NCI-H187 (cell line): ENCODE results near the gene ROBO3.

Source experiments
- DNase-seq, 2 experiments: peaks; one replicate each; lab custom pipeline; 2025; lab: John Stamatoyannopoulos, UW

ROBO3 gene

DNA sequence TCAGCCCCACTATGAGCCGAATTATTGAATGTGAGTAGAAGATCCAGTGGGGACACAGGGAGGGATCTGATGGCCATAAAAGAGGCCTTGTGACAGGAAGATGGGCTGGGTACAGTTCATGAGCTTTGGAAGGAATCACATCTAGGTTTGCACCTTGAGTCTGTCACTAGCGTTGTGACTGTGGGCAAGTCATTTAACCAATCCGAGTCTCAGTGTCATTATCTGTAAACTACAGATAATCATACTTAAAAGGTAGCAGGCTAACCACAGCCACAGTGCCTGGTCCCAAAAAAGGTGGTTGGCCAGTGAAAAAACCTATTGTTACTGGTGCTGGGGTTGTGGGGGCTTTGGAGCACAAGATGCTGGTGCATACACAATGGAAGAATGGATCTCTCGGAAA is 57.6 kb downstream of the ROBO3 start:
- no peak for DNase-seq

DNA sequence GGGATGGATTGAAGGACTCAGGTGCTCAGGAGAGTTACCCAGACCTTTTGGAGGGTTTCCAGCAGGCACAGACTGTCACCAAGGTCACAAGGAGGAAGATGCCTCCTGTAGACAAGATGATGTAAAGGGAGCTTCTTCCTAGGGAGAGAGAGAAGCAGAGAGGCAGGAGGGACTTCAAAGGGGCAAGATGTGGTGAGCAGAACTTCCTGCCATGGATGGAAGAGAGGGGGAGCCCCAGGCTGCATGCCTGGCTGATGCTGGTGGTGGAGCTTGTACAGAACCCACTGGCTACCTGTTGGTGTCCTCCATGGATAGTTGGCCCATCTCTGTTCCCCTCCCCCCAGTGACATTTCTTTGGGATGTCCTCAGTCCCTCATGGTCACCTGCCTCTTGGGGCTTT is 58.1 kb downstream of the ROBO3 start:
- DNase-seq = no peak

DNA sequence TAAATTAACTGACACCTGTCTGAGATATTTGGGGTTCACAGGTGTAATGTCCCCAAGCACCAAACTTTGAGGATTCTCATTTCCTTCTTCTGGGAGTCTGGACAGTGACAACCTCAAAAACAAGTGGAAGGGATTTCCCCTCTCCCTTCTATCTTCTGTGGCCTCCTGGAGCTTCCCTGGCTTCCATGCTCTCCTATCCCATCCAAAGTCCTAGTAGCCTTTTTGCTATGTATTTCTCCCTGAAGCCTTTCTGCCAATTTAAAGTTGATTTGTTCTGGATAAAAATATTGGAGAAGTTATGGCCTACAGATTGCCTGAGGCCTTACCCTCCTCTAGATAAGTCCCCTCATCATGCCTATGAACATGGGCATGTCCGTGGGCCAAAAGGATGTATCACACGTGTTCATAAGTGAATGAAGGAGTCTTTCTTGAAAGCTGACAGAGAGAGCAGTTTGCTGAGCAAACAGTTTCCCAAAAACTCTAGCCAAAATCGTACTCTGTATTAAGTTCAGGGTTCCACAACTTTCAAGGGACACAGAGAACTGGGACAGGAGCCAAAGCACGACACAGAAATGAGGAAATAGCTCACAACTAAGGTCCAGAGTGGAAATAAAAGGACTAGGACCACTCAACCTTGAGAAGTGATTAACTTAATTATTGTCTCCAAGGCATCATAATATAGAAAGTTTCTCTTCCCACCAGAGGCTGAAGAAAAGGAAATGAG is 63.9 kb downstream of the ROBO3 start:
- no peak for DNase-seq

DNA sequence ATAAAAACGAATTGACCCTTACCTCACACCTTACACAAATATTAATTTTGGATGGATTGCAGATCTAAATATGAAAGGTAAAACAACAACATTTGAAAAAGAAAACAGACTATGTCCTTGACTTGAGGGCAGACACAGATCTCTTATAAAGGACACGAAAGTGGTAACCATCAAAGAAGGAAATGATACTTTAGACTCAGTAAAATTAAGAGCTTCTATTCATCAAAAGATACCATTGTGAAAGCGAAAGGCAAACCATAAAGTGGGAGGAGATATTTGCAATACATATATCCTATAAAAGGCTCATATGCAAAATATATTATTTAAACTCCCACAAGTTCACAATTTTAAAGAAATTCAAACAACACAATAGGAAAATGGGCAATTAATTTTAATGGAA is 65.6 kb downstream of the ROBO3 start:
- DNase-seq = no peak
